Measurements from ENCODE around the gene CCNC.
A peak's percentile ranks its signal among the peaks of the same experiment; 100 is the strongest.

CCNC gene, protein sequence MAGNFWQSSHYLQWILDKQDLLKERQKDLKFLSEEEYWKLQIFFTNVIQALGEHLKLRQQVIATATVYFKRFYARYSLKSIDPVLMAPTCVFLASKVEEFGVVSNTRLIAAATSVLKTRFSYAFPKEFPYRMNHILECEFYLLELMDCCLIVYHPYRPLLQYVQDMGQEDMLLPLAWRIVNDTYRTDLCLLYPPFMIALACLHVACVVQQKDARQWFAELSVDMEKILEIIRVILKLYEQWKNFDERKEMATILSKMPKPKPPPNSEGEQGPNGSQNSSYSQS

DNA sequence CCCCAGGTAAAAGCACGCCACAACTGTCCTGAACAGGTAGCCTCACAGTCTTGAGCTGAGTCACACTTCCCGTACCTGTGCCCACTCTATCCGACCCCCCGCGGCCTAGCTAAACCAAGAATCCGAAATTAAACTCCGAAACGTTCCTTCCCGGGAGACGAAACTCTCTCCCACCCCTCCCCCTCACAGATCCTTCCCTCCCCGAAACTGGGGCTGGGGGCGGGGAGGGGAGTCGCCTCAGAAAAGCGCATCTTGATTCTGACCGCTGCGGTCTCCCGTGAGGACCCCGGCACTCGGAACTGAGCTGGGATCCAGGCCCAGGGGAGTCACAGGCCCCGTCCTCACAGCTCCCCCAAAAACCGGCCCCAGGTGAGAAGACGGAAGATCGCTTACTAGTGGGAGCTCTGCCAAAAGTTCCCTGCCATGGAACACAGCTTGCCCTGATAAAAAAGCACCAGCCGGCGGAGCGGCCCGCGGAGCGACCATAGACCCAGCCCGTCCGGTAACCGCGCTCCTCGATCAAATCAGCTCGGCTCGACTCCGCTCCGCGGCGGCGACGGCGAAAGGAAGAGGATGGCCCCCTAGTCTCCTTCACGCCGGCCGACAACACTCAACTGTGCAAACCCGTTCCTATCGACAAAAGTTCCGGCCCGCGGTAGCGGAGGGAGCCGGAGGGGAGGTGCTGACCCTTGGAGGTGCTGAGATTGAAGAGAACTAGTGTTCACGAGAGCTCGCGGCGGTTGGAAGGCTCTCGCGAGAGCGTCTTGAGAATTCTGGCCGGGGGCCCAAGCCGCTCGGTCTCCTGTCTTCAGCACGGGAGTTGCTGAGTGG, at the start of gene CCNC:
CCNC (minus strand) TSS at position 558 of the 831 bp plus-strand sequence; CDS start at position 425, 133 bp downstream.
- peak within 1 kb of the TSS; percentile 97 for H3K9ac ChIP-seq (ENCODE audit: low read depth, low read length)
- H3K4me1 ChIP-seq (ENCODE audit: control insufficient read depth, insufficient read depth, low read length) = peaks cover 4% of the 10 kb centered on the region
- H3K9me3 ChIP-seq (ENCODE audit: control insufficient read depth, insufficient read depth, low read length) = no peaks in the 10 kb centered on the region
- H3K27me3 ChIP-seq (ENCODE audit: control insufficient read depth, insufficient read depth, low read length) = no peaks in the 10 kb centered on the region
- no peaks in the 10 kb centered on the region for H3K36me3 ChIP-seq (ENCODE audit: control insufficient read depth, insufficient read depth, low read length)
- H3K4me3 ChIP-seq (ENCODE audit: low read depth, low read length) = peak within 1 kb of the TSS; percentile 90

DNA sequence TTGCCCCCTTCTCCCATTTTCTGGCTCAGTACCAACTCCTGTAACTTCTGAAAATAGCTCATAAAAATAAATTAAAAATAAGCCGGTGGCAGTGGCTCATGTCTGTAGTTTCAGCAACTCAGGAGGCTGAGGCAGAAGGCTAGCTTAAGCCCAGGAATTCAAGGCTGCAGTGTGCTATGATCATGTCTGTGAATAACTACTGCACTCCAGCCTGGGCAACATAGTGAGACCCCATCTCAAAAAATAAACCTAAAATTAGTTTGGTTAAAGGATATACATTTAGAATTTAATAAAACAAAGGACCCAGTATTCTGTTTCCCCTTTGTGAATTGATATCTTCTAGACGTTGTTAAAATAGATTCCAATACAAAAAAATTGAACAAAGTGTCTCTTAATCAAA, 48.7 kb upstream of the CCNC start:
- H3K9me3 ChIP-seq (ENCODE audit: control insufficient read depth, insufficient read depth, low read length) = peaks cover 4% of the 10 kb centered on the region
- peaks cover 96% of the 10 kb centered on the region for H3K27me3 ChIP-seq (ENCODE audit: control insufficient read depth, insufficient read depth, low read length)
- no peaks in the 10 kb centered on the region for H3K36me3 ChIP-seq (ENCODE audit: control insufficient read depth, insufficient read depth, low read length)
- H3K4me1 ChIP-seq (ENCODE audit: control insufficient read depth, insufficient read depth, low read length) = peaks cover 6% of the 10 kb centered on the region
- H3K4me3 ChIP-seq (ENCODE audit: low read depth, low read length) = no peak overlapping the region
- no peak overlapping the region for H3K9ac ChIP-seq (ENCODE audit: low read depth, low read length)

DNA sequence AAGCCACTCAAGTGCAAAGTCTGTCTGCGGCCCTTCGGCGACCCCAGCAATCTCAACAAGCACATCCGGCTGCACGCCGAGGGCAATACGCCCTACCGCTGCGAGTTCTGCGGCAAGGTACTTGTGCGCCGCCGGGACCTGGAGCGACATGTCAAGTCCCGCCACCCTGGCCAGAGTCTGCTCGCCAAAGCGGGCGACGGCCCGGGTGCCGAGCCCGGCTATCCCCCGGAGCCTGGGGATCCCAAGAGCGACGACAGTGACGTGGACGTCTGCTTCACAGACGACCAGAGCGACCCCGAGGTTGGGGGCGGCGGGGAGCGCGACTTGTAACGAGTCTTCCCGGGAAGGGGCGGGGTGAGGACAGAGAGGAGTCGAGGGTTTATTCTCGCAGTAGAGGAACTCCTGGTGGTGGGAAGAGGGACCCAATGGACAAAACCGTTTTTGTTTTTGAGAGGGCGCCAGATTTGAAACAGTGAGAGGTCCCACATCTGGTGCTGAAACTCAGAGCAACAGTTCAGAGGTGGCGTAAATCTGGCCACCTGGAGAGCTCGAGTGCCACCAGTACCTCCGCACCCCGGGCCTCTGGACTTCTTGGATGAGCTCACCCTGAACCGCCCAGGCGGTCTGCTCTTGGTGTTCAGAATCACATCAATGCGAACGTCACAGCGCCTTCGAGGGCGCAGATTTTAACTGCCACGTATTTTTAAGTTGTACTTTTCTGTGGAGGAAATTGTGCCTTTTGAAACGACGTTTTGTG, 46.1 kb upstream of the CCNC start:
- Histone ChIP-seq H3K27me3 (ENCODE audit: control insufficient read depth, insufficient read depth, low read length) (peaks cover 96% of the 10 kb centered on the region), H3K4me1 (ENCODE audit: control insufficient read depth, insufficient read depth, low read length) (peaks cover 10% of the 10 kb centered on the region), H3K9me3 (ENCODE audit: control insufficient read depth, insufficient read depth, low read length) (peaks cover 4% of the 10 kb centered on the region), H3K4me3 (ENCODE audit: low read depth, low read length) (peak overlapping the region; percentile 63), H3K36me3 (ENCODE audit: control insufficient read depth, insufficient read depth, low read length) (no peaks in the 10 kb centered on the region), H3K9ac (ENCODE audit: low read depth, low read length) (no peak overlapping the region)

DNA sequence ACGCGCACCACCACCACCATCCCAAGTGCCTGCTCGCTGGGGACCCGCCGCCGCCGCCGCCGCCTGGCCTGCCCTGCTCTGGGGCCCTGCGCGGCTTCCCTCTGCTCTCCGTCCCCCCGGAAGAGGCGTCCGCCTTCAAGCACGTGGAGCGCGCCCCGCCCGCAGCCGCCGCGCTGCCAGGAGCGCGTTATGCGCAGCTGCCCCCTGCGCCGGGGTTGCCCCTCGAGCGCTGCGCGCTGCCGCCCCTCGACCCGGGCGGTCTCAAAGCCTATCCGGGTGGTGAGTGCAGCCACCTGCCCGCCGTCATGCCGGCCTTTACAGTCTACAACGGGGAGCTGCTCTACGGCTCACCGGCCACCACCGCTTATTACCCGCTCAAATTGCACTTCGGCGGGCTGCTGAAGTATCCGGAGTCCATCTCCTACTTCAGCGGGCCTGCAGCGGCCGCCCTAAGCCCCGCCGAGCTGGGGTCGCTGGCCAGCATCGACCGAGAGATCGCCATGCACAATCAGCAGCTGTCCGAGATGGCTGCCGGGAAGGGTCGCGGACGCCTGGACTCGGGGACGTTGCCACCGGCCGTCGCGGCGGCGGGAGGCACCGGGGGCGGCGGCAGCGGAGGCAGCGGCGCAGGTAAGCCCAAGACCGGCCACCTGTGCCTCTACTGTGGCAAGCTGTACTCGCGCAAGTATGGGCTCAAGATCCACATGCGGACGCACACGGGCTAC, 45.4 kb upstream of the CCNC start:
- Histone ChIP-seq H3K4me3 (ENCODE audit: low read depth, low read length) (peak overlapping the region; percentile 63), H3K36me3 (ENCODE audit: control insufficient read depth, insufficient read depth, low read length) (no peaks in the 10 kb centered on the region), H3K9me3 (ENCODE audit: control insufficient read depth, insufficient read depth, low read length) (peaks cover 4% of the 10 kb centered on the region), H3K9ac (ENCODE audit: low read depth, low read length) (no peak overlapping the region), H3K27me3 (ENCODE audit: control insufficient read depth, insufficient read depth, low read length) (peaks cover 96% of the 10 kb centered on the region), H3K4me1 (ENCODE audit: control insufficient read depth, insufficient read depth, low read length) (peaks cover 10% of the 10 kb centered on the region)

DNA sequence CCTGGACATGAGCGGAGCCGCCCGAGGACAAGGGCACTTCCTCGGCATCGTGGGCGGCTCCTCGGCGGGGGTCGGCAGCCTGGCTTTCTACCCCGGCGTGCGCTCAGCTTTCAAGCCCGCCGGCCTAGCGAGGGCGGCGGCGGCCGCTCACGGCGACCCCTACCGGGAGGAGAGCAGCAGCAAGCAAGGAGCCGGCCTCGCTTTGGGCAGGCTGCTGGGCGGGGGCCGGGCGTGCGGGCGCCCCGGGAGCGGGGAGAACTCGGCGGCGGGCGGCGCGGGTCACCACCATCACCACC, 44.9 kb upstream of the CCNC start:
- H3K9me3 ChIP-seq (ENCODE audit: control insufficient read depth, insufficient read depth, low read length) = peaks cover 3% of the 10 kb centered on the region
- no peak overlapping the region for H3K9ac ChIP-seq (ENCODE audit: low read depth, low read length)
- H3K27me3 ChIP-seq (ENCODE audit: control insufficient read depth, insufficient read depth, low read length) = peaks cover 96% of the 10 kb centered on the region
- no peaks in the 10 kb centered on the region for H3K36me3 ChIP-seq (ENCODE audit: control insufficient read depth, insufficient read depth, low read length)
- peaks cover 10% of the 10 kb centered on the region for H3K4me1 ChIP-seq (ENCODE audit: control insufficient read depth, insufficient read depth, low read length)
- H3K4me3 ChIP-seq (ENCODE audit: low read depth, low read length) = peak overlapping the region; percentile 40

DNA sequence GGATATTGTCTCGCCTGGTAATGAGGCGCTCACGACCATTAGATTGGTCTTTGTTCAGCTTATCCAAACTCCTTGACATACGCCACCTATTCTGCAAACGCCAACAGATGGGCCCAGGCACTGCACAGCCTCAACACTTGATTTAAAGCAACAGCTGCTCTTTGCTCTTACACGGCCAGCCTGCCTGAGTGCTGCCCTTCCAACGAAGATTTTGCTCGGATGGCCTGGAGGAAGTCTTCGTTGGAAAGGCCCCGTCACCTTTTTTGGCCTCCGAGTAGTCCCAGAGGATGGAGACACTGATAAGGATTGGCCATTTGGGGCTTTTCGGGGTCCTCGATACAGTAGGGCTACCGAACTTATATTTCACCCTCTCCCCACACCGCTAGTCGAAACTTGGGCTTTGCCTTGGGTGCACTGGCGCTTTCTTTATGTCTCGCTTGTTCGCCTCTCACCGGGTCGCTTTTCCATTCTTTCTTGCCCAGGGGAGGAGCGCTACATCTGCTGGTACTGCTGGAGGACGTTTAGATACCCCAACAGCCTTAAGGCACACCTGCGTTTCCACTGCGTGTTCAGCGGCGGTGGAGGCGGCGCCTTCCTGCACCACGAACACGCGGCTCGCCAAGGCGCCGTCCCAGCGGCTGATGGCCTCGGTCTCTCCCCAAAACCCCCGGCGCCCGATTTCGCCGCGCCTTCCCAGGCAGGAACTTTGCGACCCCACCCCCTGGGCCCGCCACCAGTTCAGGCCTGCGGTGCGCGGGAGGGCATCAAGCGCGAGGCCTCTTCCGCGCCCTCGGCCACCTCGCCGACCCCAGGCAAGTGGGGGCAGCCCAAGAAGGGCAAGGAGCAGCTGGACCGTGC, 44.3 kb upstream of the CCNC start:
- H3K9me3 ChIP-seq (ENCODE audit: control insufficient read depth, insufficient read depth, low read length) = no peaks in the 10 kb centered on the region
- peak overlapping the region; percentile 40 for H3K4me3 ChIP-seq (ENCODE audit: low read depth, low read length)
- H3K9ac ChIP-seq (ENCODE audit: low read depth, low read length) = no peak overlapping the region
- peaks cover 96% of the 10 kb centered on the region for H3K27me3 ChIP-seq (ENCODE audit: control insufficient read depth, insufficient read depth, low read length)
- H3K4me1 ChIP-seq (ENCODE audit: control insufficient read depth, insufficient read depth, low read length) = peaks cover 10% of the 10 kb centered on the region
- no peaks in the 10 kb centered on the region for H3K36me3 ChIP-seq (ENCODE audit: control insufficient read depth, insufficient read depth, low read length)

DNA sequence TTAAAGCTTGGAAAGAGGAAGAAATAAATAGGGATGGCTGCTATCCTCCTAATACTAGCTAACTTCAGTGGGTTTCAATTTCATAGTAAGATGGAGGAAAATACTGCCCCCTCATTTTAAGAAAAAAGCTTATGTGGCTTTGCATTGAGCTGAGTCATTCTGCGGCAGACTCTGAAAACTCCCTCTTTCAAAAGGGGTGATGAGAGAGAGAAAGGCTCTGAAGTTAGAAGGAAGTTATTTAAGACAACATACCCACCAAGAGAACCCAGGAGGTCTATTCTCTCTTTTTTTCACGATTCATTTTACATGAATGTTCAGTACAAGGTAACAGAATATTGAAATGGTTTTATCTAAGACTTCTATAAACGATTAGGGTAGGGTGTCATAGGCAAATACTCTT, 42.7 kb upstream of the CCNC start:
- Histone ChIP-seq H3K9me3 (ENCODE audit: control insufficient read depth, insufficient read depth, low read length) (no peaks in the 10 kb centered on the region), H3K4me1 (ENCODE audit: control insufficient read depth, insufficient read depth, low read length) (peaks cover 10% of the 10 kb centered on the region), H3K36me3 (ENCODE audit: control insufficient read depth, insufficient read depth, low read length) (no peaks in the 10 kb centered on the region), H3K27me3 (ENCODE audit: control insufficient read depth, insufficient read depth, low read length) (peaks cover 96% of the 10 kb centered on the region), H3K4me3 (ENCODE audit: low read depth, low read length) (no peak overlapping the region), H3K9ac (ENCODE audit: low read depth, low read length) (no peak overlapping the region)

DNA sequence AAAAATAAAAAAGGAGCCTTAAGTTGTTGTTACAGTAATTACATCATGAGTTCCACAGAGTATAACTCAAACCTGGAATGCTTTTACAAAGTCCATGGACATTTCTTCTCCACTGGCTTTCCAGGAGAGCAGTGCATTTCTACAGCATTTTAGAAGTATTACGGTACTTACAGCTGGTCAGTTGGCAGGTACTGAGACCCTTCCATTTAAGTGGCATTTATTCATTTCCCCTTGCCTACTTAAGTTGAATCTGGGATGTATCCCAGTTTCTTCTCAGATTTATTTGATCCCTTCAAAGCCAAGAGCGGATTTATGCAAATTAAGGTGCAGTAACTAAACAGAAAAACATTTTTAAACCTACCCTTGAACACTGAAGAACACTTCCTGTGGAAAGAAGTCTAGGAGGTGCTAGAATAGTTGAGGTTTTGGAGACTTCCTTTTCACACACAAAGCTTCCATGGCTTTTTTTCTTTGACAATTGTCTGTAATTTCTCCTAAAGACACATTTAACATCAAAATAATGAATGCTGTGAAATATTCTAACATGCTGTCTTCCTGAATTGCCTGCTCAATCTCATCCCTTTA, 41.5 kb upstream of the CCNC start:
- no peaks in the 10 kb centered on the region for H3K9me3 ChIP-seq (ENCODE audit: control insufficient read depth, insufficient read depth, low read length)
- H3K27me3 ChIP-seq (ENCODE audit: control insufficient read depth, insufficient read depth, low read length) = peaks cover 96% of the 10 kb centered on the region
- H3K36me3 ChIP-seq (ENCODE audit: control insufficient read depth, insufficient read depth, low read length) = no peaks in the 10 kb centered on the region
- H3K9ac ChIP-seq (ENCODE audit: low read depth, low read length) = no peak overlapping the region
- peaks cover 9% of the 10 kb centered on the region for H3K4me1 ChIP-seq (ENCODE audit: control insufficient read depth, insufficient read depth, low read length)
- no peak overlapping the region for H3K4me3 ChIP-seq (ENCODE audit: low read depth, low read length)

DNA sequence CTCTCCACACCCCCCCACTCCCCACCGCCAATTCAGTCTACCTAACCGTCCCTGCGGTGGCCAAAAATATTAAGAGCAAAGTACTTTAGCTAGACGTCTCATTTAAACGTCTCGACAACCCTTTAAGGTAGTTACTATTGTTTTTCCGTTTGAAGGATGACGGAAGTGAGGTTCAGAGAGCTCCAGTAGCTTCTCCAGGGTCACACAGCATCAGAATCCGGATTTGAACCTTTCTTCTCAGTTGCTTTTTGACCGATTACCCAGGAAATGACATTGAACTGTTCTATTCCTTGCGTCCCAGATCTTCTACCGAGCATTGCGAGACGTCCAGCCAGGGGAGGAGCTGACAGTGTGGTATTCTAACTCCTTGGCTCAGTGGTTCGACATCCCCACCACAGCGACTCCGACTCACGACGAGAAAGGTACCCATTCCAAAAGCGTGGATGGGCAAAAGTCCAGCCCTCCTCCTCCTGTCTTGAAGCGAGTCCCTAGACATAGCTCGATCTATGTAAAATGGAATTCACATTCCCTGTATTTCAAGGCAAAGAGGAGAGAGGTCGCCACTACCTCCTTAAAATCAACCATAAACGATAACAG, 40.5 kb upstream of the CCNC start:
- no peak overlapping the region for H3K9ac ChIP-seq (ENCODE audit: low read depth, low read length)
- peaks cover 96% of the 10 kb centered on the region for H3K27me3 ChIP-seq (ENCODE audit: control insufficient read depth, insufficient read depth, low read length)
- H3K4me3 ChIP-seq (ENCODE audit: low read depth, low read length) = peak overlapping the region; percentile 11
- no peaks in the 10 kb centered on the region for H3K36me3 ChIP-seq (ENCODE audit: control insufficient read depth, insufficient read depth, low read length)
- H3K4me1 ChIP-seq (ENCODE audit: control insufficient read depth, insufficient read depth, low read length) = peaks cover 9% of the 10 kb centered on the region
- no peaks in the 10 kb centered on the region for H3K9me3 ChIP-seq (ENCODE audit: control insufficient read depth, insufficient read depth, low read length)

DNA sequence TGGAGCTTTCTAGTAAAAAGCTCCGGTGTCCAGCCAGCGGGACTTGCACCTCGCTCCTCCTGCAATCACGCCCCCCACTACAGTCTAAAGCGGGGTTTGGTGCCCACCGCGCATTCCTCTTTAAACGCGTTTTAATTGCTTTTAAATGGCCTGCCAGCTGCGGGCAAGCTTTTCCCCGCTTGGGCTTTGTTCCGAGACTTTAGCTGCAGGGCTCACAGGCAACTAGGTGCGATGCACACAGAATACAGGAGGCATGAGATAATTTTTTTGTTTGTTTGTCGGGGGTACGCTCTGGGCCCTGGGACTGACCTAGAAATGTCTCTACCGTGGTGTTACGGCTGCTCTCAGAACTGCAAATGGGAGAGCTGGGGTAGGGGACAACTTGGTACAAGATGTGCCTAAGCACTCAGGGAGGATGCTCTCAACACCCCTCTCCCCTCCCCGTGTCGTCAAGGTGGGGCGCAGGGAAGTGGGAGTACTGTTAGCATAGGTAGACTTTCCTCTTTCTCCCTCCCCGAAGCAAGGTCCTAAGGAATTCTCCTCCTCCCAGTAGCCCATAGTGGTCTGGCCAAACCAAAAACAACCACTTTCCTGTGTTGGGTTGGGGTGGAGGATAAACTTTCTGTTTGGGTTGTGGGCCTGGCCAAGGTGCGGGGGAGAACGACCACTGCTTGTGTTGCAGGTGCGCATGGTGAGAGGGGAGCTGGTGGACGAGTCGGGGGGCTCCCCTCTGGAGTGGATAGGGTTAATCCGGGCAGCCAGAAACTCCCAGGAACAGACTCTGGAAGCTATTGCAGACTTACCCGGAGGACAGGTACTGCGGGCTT, 39.8 kb upstream of the CCNC start:
- Histone ChIP-seq H3K9ac (ENCODE audit: low read depth, low read length) (no peak overlapping the region), H3K9me3 (ENCODE audit: control insufficient read depth, insufficient read depth, low read length) (no peaks in the 10 kb centered on the region), H3K36me3 (ENCODE audit: control insufficient read depth, insufficient read depth, low read length) (no peaks in the 10 kb centered on the region), H3K27me3 (ENCODE audit: control insufficient read depth, insufficient read depth, low read length) (peaks cover 100% of the 10 kb centered on the region), H3K4me1 (ENCODE audit: control insufficient read depth, insufficient read depth, low read length) (peaks cover 9% of the 10 kb centered on the region), H3K4me3 (ENCODE audit: low read depth, low read length) (peak overlapping the region; percentile 16)
